CD4-positive, alpha-beta memory T cell (primary cell): ENCODE results near the gene C1S. TPM values are rescaled to one million over a fixed set of nuclear protein-coding genes. Genes with fewer than 3 reads are reported as not detected.
A peak's percentile ranks its signal among the peaks of the same experiment; 100 is the strongest.
"Not testable (repeated sequence)": the region's sequence is repeated elsewhere in the genome, so short reads cannot be mapped to it uniquely, and the experiment has no call there.

Experiments
- CTCF ChIA-PET: fragments of 350-600 bp; sonication (Branson Sonifier 250); formaldehyde crosslinking; loops from one replicate; lab custom pipeline; 2021; ENCODE audit warnings: inconsistent platforms; ENCODE audit not compliant: partially characterized antibody; lab: Charles Lee
- POLR2A ChIA-PET: fragments of 350-600 bp; sonication (Branson Sonifier 250); formaldehyde crosslinking; loops from one replicate; lab custom pipeline; 2021; ENCODE audit not compliant: partially characterized antibody; lab: Charles Lee
- DNase-seq, 5 donors: peaks; one replicate each; pipeline versions ENCODE4 v3.0.0 to v3.0.0-alpha.2; 2020 to 2022; ENCODE audit warnings: mixed read lengths in 1 of 5
- H3K27ac ChIP-seq: one replicate; pipeline ENCODE4 v1.7.0; 2013; ENCODE audit warnings: low read depth, low read length
- H3K27me3 ChIP-seq: 2 replicates; pipeline ENCODE4 v1.7.0; 2013; ENCODE audit warnings: mild to moderate bottlenecking, low read length, moderate library complexity; ENCODE audit not compliant: insufficient read depth
- H3K36me3 ChIP-seq: 2 replicates; pipeline ENCODE4 v1.7.0; 2013; ENCODE audit warnings: mild to moderate bottlenecking, low read length, moderate library complexity; ENCODE audit not compliant: insufficient read depth
- H3K4me1 ChIP-seq: 2 replicates; pipeline ENCODE4 v1.7.0; 2013; ENCODE audit warnings: mild to moderate bottlenecking, low read length, moderate library complexity; ENCODE audit not compliant: insufficient read depth
- H3K4me3 ChIP-seq, 2 donors: one replicate each; pipeline ENCODE4 v1.7.0; 2013; ENCODE audit warnings: low read length in 2 of 2, mild to moderate bottlenecking in 1 of 2
- H3K9me3 ChIP-seq, 2 donors: one replicate each; pipeline ENCODE4 v1.7.0; 2013; ENCODE audit warnings: low read length in 2 of 2, control low read depth in 1 of 2; ENCODE audit not compliant: control insufficient read depth in 1 of 2
- H3K27ac Mint-ChIP-seq, 7 donors: one replicate each; pipeline ENCODE4 v1.8.0; 2020 to 2021; ENCODE audit warnings: mixed read lengths in 7 of 7, mild to moderate bottlenecking in 6 of 7, inconsistent platforms in 3 of 7, moderate library complexity in 3 of 7
- H3K27me3 Mint-ChIP-seq, 2 donors: one replicate each; pipeline ENCODE4 v1.8.0; 2020 to 2021; ENCODE audit warnings: mixed read lengths in 2 of 2
- H3K36me3 Mint-ChIP-seq, 2 donors: one replicate each; pipeline ENCODE4 v1.8.0; 2020 to 2021; ENCODE audit warnings: mixed read lengths in 2 of 2, inconsistent platforms in 1 of 2, mild to moderate bottlenecking in 1 of 2
- H3K4me1 Mint-ChIP-seq, 4 donors: one replicate each; pipeline ENCODE4 v1.8.0; 2020 to 2021; ENCODE audit warnings: mixed read lengths in 4 of 4, mild to moderate bottlenecking in 1 of 4
- H3K4me3 Mint-ChIP-seq, 8 donors: one replicate each; pipeline ENCODE4 v1.8.0; 2020 to 2021; ENCODE audit warnings: mixed read lengths in 8 of 8, mild to moderate bottlenecking in 7 of 8, moderate library complexity in 6 of 8, inconsistent platforms in 3 of 8
- H3K9me3 Mint-ChIP-seq, 8 donors: one replicate each; pipeline ENCODE4 v1.8.0; 2020 to 2021; ENCODE audit warnings: mixed read lengths in 8 of 8, mild to moderate bottlenecking in 5 of 8, inconsistent platforms in 3 of 8, moderate library complexity in 1 of 8
- intact Hi-C: fragments of 100-400 bp; cut with micrococcal nuclease; formaldehyde crosslinking; loops from one replicate; pipeline ENCODE4 v1.15.1; 2023
- polyA plus RNA-seq, 2 donors: library from polyadenylated mRNA; unstranded; fragments of 300-500 nt; fragmentation: Illumina TruSeq; gene quantifications; one replicate each; pipeline ENCODE4 v1.2.3, GENCODE V29; 2021
- total RNA-seq, 2 experiments: library from RNA; stranded (reverse); gene quantifications; one replicate each; pipeline ENCODE4 v1.2.3, GENCODE V29; 2021

Gene C1S
- total and polyA plus RNA-seq, 4 experiments from 2014 or later = 1.3 to 2.6 TPM; not detected in 2

DNA sequence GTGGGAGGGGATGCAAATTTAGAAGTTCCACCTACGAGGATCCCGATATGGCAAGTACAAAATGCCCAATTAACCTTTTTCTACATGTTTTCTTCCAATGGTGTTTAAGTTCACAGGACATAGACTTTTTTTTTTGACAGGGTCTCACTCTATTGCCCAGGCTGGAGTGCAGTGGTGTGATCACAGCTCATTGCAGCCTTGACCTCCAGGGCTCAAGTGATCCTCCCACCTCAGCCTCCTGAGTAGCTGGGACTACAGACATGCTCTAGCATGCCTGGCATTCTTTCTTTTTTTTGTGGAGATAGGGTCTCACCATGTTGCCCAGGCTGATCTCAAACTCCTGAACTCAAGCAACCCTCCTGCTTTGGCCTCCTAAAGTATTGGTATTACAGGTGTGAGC lies 4.8 kb upstream of the C1S start:
- DNase-seq, H3K4me3 ChIP-seq, H3K4me1 ChIP-seq, H3K9me3 Mint-ChIP-seq, CTCF ChIA-PET, intact Hi-C loops, H3K9me3 ChIP-seq, H3K36me3 ChIP-seq, H3K4me3 Mint-ChIP-seq, POLR2A ChIA-PET, H3K36me3 Mint-ChIP-seq, H3K4me1 Mint-ChIP-seq, H3K27ac ChIP-seq, H3K27ac Mint-ChIP-seq, H3K27me3 ChIP-seq: not testable (repeated sequence)
- peaks cover 22 to 29% of the 10 kb centered on the region in 2 donors for H3K27me3 Mint-ChIP-seq

GRCh38 chr12:7058163-7058845 lies 2.2 kb upstream of the C1S start:
- intact Hi-C loops = no loop called here
- H3K36me3 Mint-ChIP-seq = peaks cover 0 to 4% of the 10 kb centered on the region in 2 donors
- no peaks in the 10 kb centered on the region for H3K4me1 ChIP-seq
- peaks cover 28 to 32% of the 10 kb centered on the region in 2 donors for H3K27me3 Mint-ChIP-seq
- DNase-seq = no peak
- H3K27ac ChIP-seq = no peak overlapping the region
- H3K4me1 Mint-ChIP-seq = no peaks in the 10 kb centered on the region
- ChIA-PET POLR2A (no interaction called here), CTCF (interaction anchor here (2.0 kb wide), 1 partner anchor 11 kb away, joined by 6 read pairs; no protein-coding TSS in a partner anchor)
- H3K27me3 ChIP-seq = peaks cover 7% of the 10 kb centered on the region
- no peaks in the 10 kb centered on the region for H3K9me3 Mint-ChIP-seq
- no peak overlapping the region for H3K4me3 Mint-ChIP-seq
- H3K4me3 ChIP-seq = no peak overlapping the region
- H3K36me3 ChIP-seq = no peaks in the 10 kb centered on the region
- H3K27ac Mint-ChIP-seq = no peak overlapping the region
- no peaks in the 10 kb centered on the region for H3K9me3 ChIP-seq

GRCh38 chr12:7058850-7059395 lies 1.6 kb upstream of the C1S start:
- Histone ChIP-seq H3K9me3 (no peaks in the 10 kb centered on the region), H3K36me3 (no peaks in the 10 kb centered on the region), H3K4me1 (no peaks in the 10 kb centered on the region), H3K27ac (no peak overlapping the region), H3K4me3 (no peak overlapping the region), H3K27me3 (peaks cover 7% of the 10 kb centered on the region)
- ChIA-PET CTCF (interaction anchor here (1.2 kb wide), 1 partner anchor 32 kb away, joined by 3 read pairs; no protein-coding TSS in a partner anchor), POLR2A (no interaction called here)
- Mint-ChIP-seq H3K27ac (no peak overlapping the region), H3K4me1 (no peaks in the 10 kb centered on the region), H3K36me3 (peaks cover 0 to 4% of the 10 kb centered on the region in 2 donors), H3K27me3 (peaks cover 28 to 32% of the 10 kb centered on the region in 2 donors), H3K9me3 (no peaks in the 10 kb centered on the region), H3K4me3 (no peak overlapping the region)
- DNase-seq = no peak
- intact Hi-C loops = no loop called here

GRCh38 chr12:7059780-7060179 lies 738 bp upstream of the C1S start:
- no peak overlapping the region for H3K4me3 ChIP-seq
- CTCF ChIA-PET = interaction anchor here (1.2 kb wide), 1 partner anchor 32 kb away, joined by 3 read pairs; no protein-coding TSS in a partner anchor
- intact Hi-C loops = no loop called here
- H3K27ac ChIP-seq = no peak overlapping the region
- H3K36me3 Mint-ChIP-seq = peaks cover 0 to 4% of the 10 kb centered on the region in 2 donors
- no peak overlapping the region for H3K27ac Mint-ChIP-seq
- peaks cover 26 to 30% of the 10 kb centered on the region in 2 donors for H3K27me3 Mint-ChIP-seq
- DNase-seq = no peak
- no peaks in the 10 kb centered on the region for H3K9me3 Mint-ChIP-seq
- H3K4me1 Mint-ChIP-seq = no peaks in the 10 kb centered on the region
- no peak overlapping the region for H3K4me3 Mint-ChIP-seq
- POLR2A ChIA-PET = no interaction called here
- no peaks in the 10 kb centered on the region for H3K36me3 ChIP-seq
- no peaks in the 10 kb centered on the region for H3K4me1 ChIP-seq
- peaks cover 7% of the 10 kb centered on the region for H3K27me3 ChIP-seq
- H3K9me3 ChIP-seq = no peaks in the 10 kb centered on the region

DNA sequence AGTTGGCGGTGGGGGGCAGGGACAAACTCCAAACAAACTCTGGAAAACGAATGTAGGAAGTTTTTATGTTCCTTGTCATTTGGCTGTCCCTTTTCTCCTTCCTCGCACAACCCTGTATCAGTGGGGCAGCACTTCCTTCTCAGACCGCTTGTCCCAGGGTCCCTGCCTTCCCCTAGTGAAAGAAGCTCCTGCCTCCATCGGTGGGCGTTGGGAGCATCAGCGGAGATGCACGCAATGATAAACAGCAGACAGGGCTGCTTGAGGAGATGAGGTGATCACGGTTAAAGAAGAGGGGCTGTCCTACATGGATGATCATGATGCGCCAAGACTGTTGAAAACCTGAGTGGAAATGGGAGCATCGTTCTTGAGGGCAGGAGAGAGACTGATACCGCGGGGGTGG lies 620 bp downstream of the C1S start:
- Mint-ChIP-seq H3K9me3 (no peaks in the 10 kb centered on the region), H3K4me3 (no peak overlapping the region), H3K27me3 (peaks cover 21 to 22% of the 10 kb centered on the region in 2 donors)

DNA sequence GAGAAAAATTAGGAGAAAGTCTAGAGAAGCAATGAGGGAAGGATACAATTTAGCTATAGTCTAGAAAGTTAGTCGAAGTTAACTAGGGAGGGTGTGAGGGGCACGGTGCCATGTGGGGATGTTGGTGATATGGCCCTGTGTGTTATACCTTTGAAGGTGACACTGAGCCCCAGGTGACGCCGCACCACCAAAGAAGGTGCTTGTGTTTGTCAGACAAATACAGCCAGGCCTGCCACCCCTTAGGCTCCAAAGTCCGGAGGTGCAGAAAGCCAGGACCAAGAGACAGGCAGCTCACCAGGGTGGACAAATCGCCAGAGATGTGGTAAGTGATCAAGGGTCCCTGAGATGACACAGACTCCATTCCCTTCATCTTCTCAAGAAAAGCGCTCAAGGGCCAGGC lies 1.1 kb downstream of the C1S start:
- Mint-ChIP-seq H3K4me1 (no peaks in the 10 kb centered on the region), H3K27ac (peak overlapping the region in 1 of 7 donors; percentile 7), H3K36me3 (peaks cover 0 to 4% of the 10 kb centered on the region in 2 donors), H3K9me3 (no peaks in the 10 kb centered on the region), H3K4me3 (no peak overlapping the region), H3K27me3 (peaks cover 21 to 23% of the 10 kb centered on the region in 2 donors)
- no peaks in the 10 kb centered on the region for H3K36me3 ChIP-seq
- H3K9me3 ChIP-seq = no peaks in the 10 kb centered on the region
- CTCF ChIA-PET = no interaction called here
- POLR2A ChIA-PET = no interaction called here
- no peak for DNase-seq
- peaks cover 3% of the 10 kb centered on the region for H3K27me3 ChIP-seq
- H3K4me1 ChIP-seq = no peaks in the 10 kb centered on the region
- intact Hi-C loops = no loop called here
- H3K4me3 ChIP-seq = no peak overlapping the region
- no peak overlapping the region for H3K27ac ChIP-seq

More for the DNA sequence above, 620 bp downstream of the C1S start:
- no peak overlapping the region for H3K27ac ChIP-seq
- no peaks in the 10 kb centered on the region for H3K36me3 ChIP-seq
- no peaks in the 10 kb centered on the region for H3K4me1 ChIP-seq
- POLR2A ChIA-PET = no interaction called here
- peak overlapping the region in 1 of 7 donors; percentile 7 for H3K27ac Mint-ChIP-seq
- CTCF ChIA-PET = no interaction called here
- DNase-seq = no peak
- no peaks in the 10 kb centered on the region for H3K9me3 ChIP-seq
- no peak overlapping the region for H3K4me3 ChIP-seq
- H3K36me3 Mint-ChIP-seq = peaks cover 0 to 4% of the 10 kb centered on the region in 2 donors
- intact Hi-C loops = no loop called here
- peaks cover 3% of the 10 kb centered on the region for H3K27me3 ChIP-seq
- H3K4me1 Mint-ChIP-seq = no peaks in the 10 kb centered on the region

DNA sequence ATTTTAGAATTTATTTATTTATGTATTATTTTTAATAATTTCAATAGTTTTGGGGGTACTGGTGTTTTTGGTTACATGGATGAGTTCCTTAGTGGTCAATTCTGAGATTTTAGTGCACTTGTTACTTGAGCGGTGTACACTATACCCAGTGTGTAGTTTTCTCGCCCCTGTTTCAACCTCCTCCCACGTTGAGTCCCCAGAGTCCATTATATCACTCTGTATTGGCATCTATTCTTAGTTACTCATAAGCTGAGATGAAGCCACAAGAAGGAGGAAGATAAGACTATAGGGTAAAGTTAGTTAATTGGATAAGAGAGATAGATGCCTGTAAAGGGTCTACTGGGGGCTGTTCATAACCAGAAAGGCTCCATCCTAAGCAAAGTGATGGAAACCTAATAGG lies 4.0 kb downstream of the C1S start:
- Histone ChIP-seq H3K4me3 (no peak overlapping the region), H3K9me3 (no peaks in the 10 kb centered on the region), H3K4me1 (no peaks in the 10 kb centered on the region), H3K36me3 (no peaks in the 10 kb centered on the region), H3K27me3 (no peaks in the 10 kb centered on the region), H3K27ac (no peak overlapping the region)
- no peaks in the 10 kb centered on the region for H3K36me3 Mint-ChIP-seq
- no peak overlapping the region for H3K27ac Mint-ChIP-seq
- DNase-seq = no peak
- no peak overlapping the region for H3K4me3 Mint-ChIP-seq
- CTCF ChIA-PET = no interaction called here
- H3K27me3 Mint-ChIP-seq = peaks cover 6 to 14% of the 10 kb centered on the region in 2 donors
- H3K4me1 Mint-ChIP-seq = no peaks in the 10 kb centered on the region
- POLR2A ChIA-PET = no interaction called here
- H3K9me3 Mint-ChIP-seq = no peaks in the 10 kb centered on the region
- intact Hi-C loops = no loop called here
